ENCODE results near the gene CCDC9B.

GRCh38 chr15:40364251-40364650 lies 23.5 kb upstream of the CCDC9B start:
- TF ChIP-seq, protein P1, sequence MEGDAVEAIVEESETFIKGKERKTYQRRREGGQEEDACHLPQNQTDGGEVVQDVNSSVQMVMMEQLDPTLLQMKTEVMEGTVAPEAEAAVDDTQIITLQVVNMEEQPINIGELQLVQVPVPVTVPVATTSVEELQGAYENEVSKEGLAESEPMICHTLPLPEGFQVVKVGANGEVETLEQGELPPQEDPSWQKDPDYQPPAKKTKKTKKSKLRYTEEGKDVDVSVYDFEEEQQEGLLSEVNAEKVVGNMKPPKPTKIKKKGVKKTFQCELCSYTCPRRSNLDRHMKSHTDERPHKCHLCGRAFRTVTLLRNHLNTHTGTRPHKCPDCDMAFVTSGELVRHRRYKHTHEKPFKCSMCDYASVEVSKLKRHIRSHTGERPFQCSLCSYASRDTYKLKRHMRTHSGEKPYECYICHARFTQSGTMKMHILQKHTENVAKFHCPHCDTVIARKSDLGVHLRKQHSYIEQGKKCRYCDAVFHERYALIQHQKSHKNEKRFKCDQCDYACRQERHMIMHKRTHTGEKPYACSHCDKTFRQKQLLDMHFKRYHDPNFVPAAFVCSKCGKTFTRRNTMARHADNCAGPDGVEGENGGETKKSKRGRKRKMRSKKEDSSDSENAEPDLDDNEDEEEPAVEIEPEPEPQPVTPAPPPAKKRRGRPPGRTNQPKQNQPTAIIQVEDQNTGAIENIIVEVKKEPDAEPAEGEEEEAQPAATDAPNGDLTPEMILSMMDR (IDR thresholded peaks at IDR 0.05): no peak
- no peak for TF ChIP-seq POLR2A (IDR thresholded peaks at IDR 0.05)
